ENCODE results near the gene SLC25A23.

Gene SLC25A23

GRCh38 chr19:6473647-6474046 lies 14.1 kb upstream of the SLC25A23 start:
- H3K4me3 ChIP-seq (ENCODE audit: low read depth, low read length): no peak overlapping the region
- TF ChIP-seq, protein P1, sequence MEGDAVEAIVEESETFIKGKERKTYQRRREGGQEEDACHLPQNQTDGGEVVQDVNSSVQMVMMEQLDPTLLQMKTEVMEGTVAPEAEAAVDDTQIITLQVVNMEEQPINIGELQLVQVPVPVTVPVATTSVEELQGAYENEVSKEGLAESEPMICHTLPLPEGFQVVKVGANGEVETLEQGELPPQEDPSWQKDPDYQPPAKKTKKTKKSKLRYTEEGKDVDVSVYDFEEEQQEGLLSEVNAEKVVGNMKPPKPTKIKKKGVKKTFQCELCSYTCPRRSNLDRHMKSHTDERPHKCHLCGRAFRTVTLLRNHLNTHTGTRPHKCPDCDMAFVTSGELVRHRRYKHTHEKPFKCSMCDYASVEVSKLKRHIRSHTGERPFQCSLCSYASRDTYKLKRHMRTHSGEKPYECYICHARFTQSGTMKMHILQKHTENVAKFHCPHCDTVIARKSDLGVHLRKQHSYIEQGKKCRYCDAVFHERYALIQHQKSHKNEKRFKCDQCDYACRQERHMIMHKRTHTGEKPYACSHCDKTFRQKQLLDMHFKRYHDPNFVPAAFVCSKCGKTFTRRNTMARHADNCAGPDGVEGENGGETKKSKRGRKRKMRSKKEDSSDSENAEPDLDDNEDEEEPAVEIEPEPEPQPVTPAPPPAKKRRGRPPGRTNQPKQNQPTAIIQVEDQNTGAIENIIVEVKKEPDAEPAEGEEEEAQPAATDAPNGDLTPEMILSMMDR (IDR thresholded peaks at IDR 0.05; ENCODE audit: low read depth, low read length): no peak
- in situ Hi-C loops (cut with HindIII; ENCODE audit: low sequenced_read_pairs): no loop called here
- no peak for DNase-seq (ENCODE audit: low read depth, low spot score)

GRCh38 chr19:6472713-6473112 lies 13.1 kb upstream of the SLC25A23 start:
- in situ Hi-C loops (cut with HindIII; ENCODE audit: low sequenced_read_pairs): no loop called here
- no peak overlapping the region for H3K4me3 ChIP-seq (ENCODE audit: low read depth, low read length)
- TF ChIP-seq, protein P1 (IDR thresholded peaks at IDR 0.05; ENCODE audit: low read depth, low read length): no peak
- DNase-seq (ENCODE audit: low read depth, low spot score): no peak

DNA sequence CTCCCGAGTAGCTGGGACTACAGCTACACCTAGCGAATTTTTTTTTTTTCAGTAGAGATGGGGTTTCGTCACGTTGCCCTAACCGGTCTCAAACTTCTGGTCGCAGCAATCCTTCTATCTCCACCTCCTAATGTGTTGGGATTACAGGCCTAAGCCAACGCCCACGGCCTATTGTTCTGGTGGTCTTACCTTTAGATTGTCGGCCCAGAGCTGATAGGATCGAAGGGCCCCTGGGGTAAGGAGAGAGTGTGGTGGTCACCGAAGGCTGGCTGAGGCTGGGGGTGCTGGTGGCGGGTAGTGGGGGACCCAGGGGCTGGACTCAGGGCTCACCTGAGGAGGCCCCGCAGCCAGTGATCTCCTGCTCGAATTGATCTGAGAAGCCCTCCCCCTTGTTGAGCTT lies 11.5 kb upstream of the SLC25A23 start:
- H3K4me3 ChIP-seq (ENCODE audit: low read depth, low read length): no peak overlapping the region
- TF ChIP-seq, protein P1 (IDR thresholded peaks at IDR 0.05; ENCODE audit: low read depth, low read length): no peak
- no peak for DNase-seq (ENCODE audit: low read depth, low spot score)
- in situ Hi-C loops (cut with HindIII; ENCODE audit: low sequenced_read_pairs): no loop called here

GRCh38 chr19:6470173-6470572 lies 10.6 kb upstream of the SLC25A23 start:
- DNase-seq (ENCODE audit: low read depth, low spot score): no peak
- in situ Hi-C loops (cut with HindIII; ENCODE audit: low sequenced_read_pairs): no loop called here
- TF ChIP-seq, protein P1 (IDR thresholded peaks at IDR 0.05; ENCODE audit: low read depth, low read length): no peak
- H3K4me3 ChIP-seq (ENCODE audit: low read depth, low read length): no peak overlapping the region

DNA sequence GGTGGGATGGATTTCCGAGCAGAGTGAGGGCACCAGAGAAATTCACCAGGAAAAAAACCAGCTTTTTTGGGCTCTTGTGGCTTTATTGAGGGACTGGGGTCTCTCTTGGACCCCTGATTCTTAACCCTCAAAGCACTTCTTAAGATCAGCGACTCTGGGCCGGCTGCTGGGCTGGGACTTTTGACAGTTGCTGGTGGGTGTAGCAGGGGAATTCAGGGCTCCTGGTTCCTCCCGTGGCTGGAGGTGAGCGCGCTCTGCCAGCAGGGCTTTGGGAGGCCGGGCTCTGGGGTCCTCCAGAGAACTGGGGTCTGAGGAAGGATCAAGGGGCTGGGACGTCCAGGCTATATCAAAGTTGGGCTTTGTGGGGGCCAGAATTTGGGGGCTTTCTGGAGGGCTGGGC lies 7.8 kb upstream of the SLC25A23 start:
- no peak for DNase-seq (ENCODE audit: low read depth, low spot score)
- no peak overlapping the region for H3K4me3 ChIP-seq (ENCODE audit: low read depth, low read length)
- in situ Hi-C loops (cut with HindIII; ENCODE audit: low sequenced_read_pairs): no loop called here
- TF ChIP-seq, protein P1 (IDR thresholded peaks at IDR 0.05; ENCODE audit: low read depth, low read length): no peak

GRCh38 chr19:6466526-6467248 lies 7.1 kb upstream of the SLC25A23 start:
- no peak overlapping the region for H3K4me3 ChIP-seq (ENCODE audit: low read depth, low read length)
- DNase-seq (ENCODE audit: low read depth, low spot score): no peak
- TF ChIP-seq, protein P1 (IDR thresholded peaks at IDR 0.05; ENCODE audit: low read depth, low read length): no peak
- in situ Hi-C loops (cut with HindIII; ENCODE audit: low sequenced_read_pairs): no loop called here

All from astrocyte of the spinal cord (primary cell).